DOHH2 (cell line): ENCODE measurements around the gene COX6B2.

Experiments
- H3F3A ChIP-seq: fragments of 200-600 bp; sonication (generic), shearing (Covaris generic); 2 replicates; pipeline ENCODE4 v1.6.0; 2016; ENCODE audit warnings: antibody characterized with exemption, mild to moderate bottlenecking; ENCODE audit not compliant: control insufficient read depth, insufficient read depth
- H3K27ac ChIP-seq: fragments of 200-600 bp; sonication (generic); 2 replicates; pipeline ENCODE4 v1.5.1; 2014; ENCODE audit warnings: low read depth, mild to moderate bottlenecking, low read length, moderate library complexity
- H3K27me3 ChIP-seq: fragments of 200-600 bp; sonication (generic); 2 replicates; pipeline ENCODE4 v1.6.1; 2014; ENCODE audit warnings: mild to moderate bottlenecking, low read length, mixed read lengths; ENCODE audit not compliant: control insufficient read depth
- H3K36me3 ChIP-seq: fragments of 200-600 bp; sonication (generic); 2 replicates; pipeline ENCODE4 v1.6.1; 2014; ENCODE audit warnings: mild to moderate bottlenecking, low read length, moderate library complexity, mixed read lengths; ENCODE audit not compliant: control insufficient read depth
- H3K4me1 ChIP-seq: fragments of 200-600 bp; sonication (generic); 2 replicates; pipeline ENCODE4 v1.6.1; 2014; ENCODE audit warnings: mild to moderate bottlenecking, low read length, mixed read lengths; ENCODE audit not compliant: control insufficient read depth
- H3K4me2 ChIP-seq: fragments of 200-600 bp; sonication (generic); 2 replicates; pipeline ENCODE4 v1.6.0; 2014; ENCODE audit warnings: mild to moderate bottlenecking, low read length, moderate library complexity
- H3K4me3 ChIP-seq: fragments of 200-600 bp; sonication (generic); 2 replicates; pipeline ENCODE4 v1.5.1; 2014; ENCODE audit warnings: mild to moderate bottlenecking, low read length, mixed read lengths
- H3K79me2 ChIP-seq: fragments of 200-600 bp; sonication (generic); 2 replicates; pipeline ENCODE4 v1.6.1; 2014; ENCODE audit warnings: mild to moderate bottlenecking, low read length, mixed read lengths; ENCODE audit not compliant: control insufficient read depth
- H3K9me2 ChIP-seq: fragments of 200-600 bp; sonication (generic); replicated peaks from 2 replicates; pipeline ENCODE4 v1.6.1; 2014; ENCODE audit warnings: mild to moderate bottlenecking, low read length, mixed read lengths; ENCODE audit not compliant: control insufficient read depth
- H3K9me3 ChIP-seq: fragments of 200-600 bp; sonication (generic); 2 replicates; pipeline ENCODE4 v1.6.1; 2014; ENCODE audit warnings: antibody characterized with exemption, low read length, mixed read lengths; ENCODE audit not compliant: control insufficient read depth, insufficient read depth
- H4K20me1 ChIP-seq: fragments of 200-600 bp; sonication (generic); 2 replicates; pipeline ENCODE4 v1.6.0; 2014; ENCODE audit warnings: low read depth, mild to moderate bottlenecking, antibody characterized with exemption, low read length, moderate library complexity; ENCODE audit not compliant: control insufficient read depth, insufficient read depth
- EZH2phosphoT487 ChIP-seq: fragments of 200-600 bp; sonication (generic); IDR thresholded peaks from 2 replicates; pipeline ENCODE4 v1.6.1; 2017; ENCODE audit warnings: borderline replicate concordance, mild to moderate bottlenecking, antibody characterized with exemption, low read length, moderate library complexity, mixed read lengths
- TF ChIP-seq, protein P1 (sequence below): fragments of 200-600 bp; sonication (generic); IDR thresholded peaks from one replicate; pipeline ENCODE4 v1.5.1; 2014; ENCODE audit warnings: antibody characterized with exemption, mild to moderate bottlenecking, low read depth, low read length; ENCODE audit not compliant: poor library complexity, severe bottlenecking

COX6B2 gene

DNA sequence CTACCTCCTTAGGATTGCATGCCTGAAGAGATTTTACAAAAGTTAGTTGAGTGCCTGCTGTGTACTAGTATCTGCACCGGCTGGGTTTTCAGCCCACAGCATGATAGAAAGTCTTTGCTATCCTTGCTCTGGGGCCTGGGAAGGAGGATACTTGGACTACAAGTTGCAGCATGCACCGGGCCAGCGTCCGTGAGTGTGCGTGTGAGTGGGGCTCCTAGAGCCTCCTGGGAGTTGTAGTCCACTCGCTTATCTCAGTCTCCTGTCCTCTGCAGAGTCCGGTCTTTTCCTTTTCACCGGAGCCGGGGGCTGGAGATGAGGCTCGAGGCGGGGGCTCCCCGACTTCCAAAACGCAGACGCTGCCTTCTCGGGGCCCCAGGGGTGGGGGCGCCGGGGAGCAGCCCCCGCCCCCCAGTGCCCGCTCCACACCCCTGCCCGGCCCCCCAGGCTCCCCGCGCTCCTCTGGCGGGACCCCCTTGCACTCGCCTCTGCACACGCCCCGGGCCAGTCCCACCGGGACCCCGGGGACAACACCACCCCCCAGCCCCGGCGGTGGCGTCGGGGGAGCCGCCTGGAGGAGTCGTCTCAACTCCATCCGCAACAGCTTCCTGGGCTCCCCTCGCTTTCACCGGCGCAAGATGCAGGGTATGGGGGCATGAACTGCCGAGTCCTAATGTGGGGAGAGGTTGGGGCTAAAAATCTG lies 50.1 kb downstream of the COX6B2 start:
- Histone ChIP-seq H4K20me1 (no peaks in the 10 kb centered on the region), H3K9me3 (no peaks in the 10 kb centered on the region), H3K79me2 (no peaks in the 10 kb centered on the region), H3K4me2 (no peak overlapping the region), H3K4me1 (peaks cover 36% of the 10 kb centered on the region), H3K27ac (no peak overlapping the region), H3K4me3 (no peak overlapping the region), H3K27me3 (peaks cover 10% of the 10 kb centered on the region), H3F3A (no peaks in the 10 kb centered on the region), H3K36me3 (no peaks in the 10 kb centered on the region), H3K9me2 (no peaks in the 10 kb centered on the region)
- no peak for TF ChIP-seq EZH2phosphoT487

DNA sequence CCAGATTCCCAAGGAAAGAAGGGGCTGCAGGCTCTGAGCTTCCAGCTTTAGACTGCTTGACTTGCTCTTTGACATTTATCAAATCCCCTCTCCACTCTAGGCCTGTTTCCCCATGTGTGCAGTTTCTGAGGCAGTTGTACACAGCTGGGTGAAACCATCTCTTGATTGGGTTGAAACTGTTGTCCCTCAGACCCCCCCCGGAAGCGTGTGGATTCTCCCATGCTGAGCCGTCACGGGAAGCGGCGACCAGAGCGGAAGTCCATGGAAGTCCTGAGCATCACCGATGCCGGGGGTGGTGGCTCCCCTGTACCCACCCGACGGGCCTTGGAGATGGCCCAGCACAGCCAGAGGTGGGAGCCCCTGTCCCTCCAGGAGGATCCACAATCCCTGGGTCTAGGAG lies 51.0 kb downstream of the COX6B2 start:
- Histone ChIP-seq H3K4me1 (peaks cover 37% of the 10 kb centered on the region), H3K27ac (no peak overlapping the region), H3K4me2 (no peak overlapping the region), H3K4me3 (no peak overlapping the region), H3K36me3 (no peaks in the 10 kb centered on the region), H3K27me3 (peaks cover 16% of the 10 kb centered on the region), H3K9me2 (no peaks in the 10 kb centered on the region), H3K79me2 (no peaks in the 10 kb centered on the region), H3K9me3 (no peaks in the 10 kb centered on the region), H4K20me1 (no peaks in the 10 kb centered on the region), H3F3A (no peaks in the 10 kb centered on the region)
- TF ChIP-seq EZH2phosphoT487, result no peak
- TF ChIP-seq, protein P1, sequence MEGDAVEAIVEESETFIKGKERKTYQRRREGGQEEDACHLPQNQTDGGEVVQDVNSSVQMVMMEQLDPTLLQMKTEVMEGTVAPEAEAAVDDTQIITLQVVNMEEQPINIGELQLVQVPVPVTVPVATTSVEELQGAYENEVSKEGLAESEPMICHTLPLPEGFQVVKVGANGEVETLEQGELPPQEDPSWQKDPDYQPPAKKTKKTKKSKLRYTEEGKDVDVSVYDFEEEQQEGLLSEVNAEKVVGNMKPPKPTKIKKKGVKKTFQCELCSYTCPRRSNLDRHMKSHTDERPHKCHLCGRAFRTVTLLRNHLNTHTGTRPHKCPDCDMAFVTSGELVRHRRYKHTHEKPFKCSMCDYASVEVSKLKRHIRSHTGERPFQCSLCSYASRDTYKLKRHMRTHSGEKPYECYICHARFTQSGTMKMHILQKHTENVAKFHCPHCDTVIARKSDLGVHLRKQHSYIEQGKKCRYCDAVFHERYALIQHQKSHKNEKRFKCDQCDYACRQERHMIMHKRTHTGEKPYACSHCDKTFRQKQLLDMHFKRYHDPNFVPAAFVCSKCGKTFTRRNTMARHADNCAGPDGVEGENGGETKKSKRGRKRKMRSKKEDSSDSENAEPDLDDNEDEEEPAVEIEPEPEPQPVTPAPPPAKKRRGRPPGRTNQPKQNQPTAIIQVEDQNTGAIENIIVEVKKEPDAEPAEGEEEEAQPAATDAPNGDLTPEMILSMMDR, result no peak

GRCh38 chr19:55302318-55302703 lies 52.2 kb downstream of the COX6B2 start:
- Histone ChIP-seq H3F3A (no peaks in the 10 kb centered on the region), H3K27ac (0 out of 2 replicates have a peak overlapping the region, but pooled peaks have one; percentile 17), H3K36me3 (no peaks in the 10 kb centered on the region), H3K9me3 (no peaks in the 10 kb centered on the region), H3K9me2 (no peaks in the 10 kb centered on the region), H3K4me3 (peak overlapping the region; percentile 81), H4K20me1 (no peaks in the 10 kb centered on the region), H3K4me2 (peak overlapping the region; percentile 99), H3K27me3 (peaks cover 17% of the 10 kb centered on the region), H3K4me1 (peaks cover 29% of the 10 kb centered on the region), H3K79me2 (no peaks in the 10 kb centered on the region)
- TF ChIP-seq, protein P1, result no peak
- TF ChIP-seq EZH2phosphoT487, result no peak
